HG02588 (cell line): ENCODE results near the gene POLDIP2.

Source experiments
- ATAC-seq: cut with Tn5 transposase; IDR thresholded peaks from one replicate; pipeline ENCODE4 v1.9.1; 2021; ENCODE audit warnings: mild to moderate bottlenecking, moderate library complexity; ENCODE audit not compliant: unreplicated experiment

The POLDIP2 gene

GRCh38 chr17:28367641-28368305 is 10.4 kb upstream of the POLDIP2 start:
- no peak for ATAC-seq

GRCh38 chr17:28366605-28367004 is 9.3 kb upstream of the POLDIP2 start:
- ATAC-seq: no peak

- no peak for ATAC-seq
These were observed 8.2 kb upstream of the POLDIP2 start for GRCh38 chr17:28365487-28365886.

- ATAC-seq: no peak
These were observed 7.5 kb upstream of the POLDIP2 start, which contains the start of gene SEBOX for GRCh38 chr17:28364665-28365363. Gene SEBOX (minus strand): TSS chr17:28365199. CDS start chr17:28365151, 48 bp downstream.

- ATAC-seq: no peak
These were observed 6.7 kb upstream of the POLDIP2 start for GRCh38 chr17:28363776-28364650.

- no peak for ATAC-seq
These were observed 5.9 kb upstream of the POLDIP2 start for GRCh38 chr17:28363186-28363585.

- no peak for ATAC-seq
These were observed 522 bp upstream of the POLDIP2 start for GRCh38 chr17:28357901-28358197.

- no peak for ATAC-seq
These were observed 7.1 kb downstream of the POLDIP2 start for GRCh38 chr17:28350271-28350670.

- ATAC-seq: no peak
These were observed 8.3 kb downstream of the POLDIP2 start for GRCh38 chr17:28348979-28349378.

- ATAC-seq: no peak
These were observed 10.0 kb downstream of the POLDIP2 start for GRCh38 chr17:28347261-28347891.

GRCh38 chr17:28346746-28347246 is 10.5 kb downstream of the POLDIP2 start:
- no peak for ATAC-seq

- ATAC-seq: no peak
These were observed 11.1 kb downstream of the POLDIP2 start for GRCh38 chr17:28346199-28346580.

- no peak for ATAC-seq
These were observed 11.7 kb downstream of the POLDIP2 start for GRCh38 chr17:28345419-28346198.

- ATAC-seq: no peak
These were observed 12.9 kb downstream of the POLDIP2 start for GRCh38 chr17:28344435-28344901.

GRCh38 chr17:28344011-28344410 is 13.3 kb downstream of the POLDIP2 start:
- ATAC-seq: no peak

- ATAC-seq: no peak
These were observed 13.8 kb downstream of the POLDIP2 start for GRCh38 chr17:28343491-28343932.

- no peak for ATAC-seq
These were observed 15.0 kb downstream of the POLDIP2 start for GRCh38 chr17:28342313-28342712.

- no peak for ATAC-seq
These were observed 15.8 kb downstream of the POLDIP2 start for GRCh38 chr17:28341516-28341915.

- no peak for ATAC-seq
These were observed 17.0 kb downstream of the POLDIP2 start for GRCh38 chr17:28340374-28340773.

- no peak for ATAC-seq
These were observed 17.9 kb downstream of the POLDIP2 start for GRCh38 chr17:28339431-28339830.
